H1 (cell line): ENCODE measurements around the gene THOC6. TPM values are rescaled to one million over a fixed set of nuclear protein-coding genes. Genes with fewer than 3 reads are reported as not detected.

Experiments used
- CTCF ChIA-PET: fragments of 300-600 bp; sonication (Branson Sonifier 250); formaldehyde crosslinking; loops from one replicate; lab custom pipeline; 2021; ENCODE audit not compliant: partially characterized antibody; lab: Charles Lee
- POLR2A ChIA-PET: fragments of 300-600 bp; sonication (Branson Sonifier 250); formaldehyde crosslinking; loops from one replicate; lab custom pipeline; 2021; ENCODE audit warnings: inconsistent platforms; ENCODE audit not compliant: partially characterized antibody; lab: Charles Lee
- DNase-seq, 2 experiments: peaks; one replicate each; pipeline versions ENCODE4 v3.0.0 to v3.0.0-alpha.2; 2010 to 2022; ENCODE audit warnings: low spot score in 2 of 2, low read depth in 1 of 2, mixed read lengths in 1 of 2
- FAIRE-seq: peaks from 2 replicates; lab custom pipeline; 2011; peaks lifted over from hg19 to GRCh38; lab: Jason Lieb, UNC
- H2AFZ ChIP-seq: 2 replicates; pipeline ENCODE4 v1.8.1; 2012; ENCODE audit warnings: low read length, inconsistent platforms
- H2AK5ac ChIP-seq: 2 replicates; pipeline ENCODE4 v1.6.1; 2013; ENCODE audit warnings: low read depth, low read length
- H2BK120ac ChIP-seq: replicated peaks from 2 replicates; pipeline ENCODE3; 2013; ENCODE audit warnings: low read depth, low read length, inconsistent platforms
- H2BK12ac ChIP-seq: 2 replicates; pipeline ENCODE4 v1.6.1; 2013; ENCODE audit warnings: low read depth, low read length
- H2BK15ac ChIP-seq: 2 replicates; pipeline ENCODE4 v1.6.1; 2013; ENCODE audit warnings: low read length
- H2BK20ac ChIP-seq: 2 replicates; pipeline ENCODE4 v1.6.1; 2013; ENCODE audit warnings: low read length
- H2BK5ac ChIP-seq: 2 replicates; pipeline ENCODE4 v1.6.1; 2013; ENCODE audit warnings: low read depth, low read length
- H3K14ac ChIP-seq: 2 replicates; pipeline ENCODE4 v1.6.1; 2013; ENCODE audit warnings: inconsistent platforms; ENCODE audit not compliant: insufficient read length
- H3K18ac ChIP-seq: 2 replicates; pipeline ENCODE4 v1.6.1; 2013; ENCODE audit warnings: low read length; ENCODE audit errors: extremely low read depth
- H3K23ac ChIP-seq: 2 replicates; pipeline ENCODE4 v1.6.1; 2013; ENCODE audit warnings: inconsistent platforms; ENCODE audit not compliant: insufficient read length
- H3K23me2 ChIP-seq: 2 replicates; pipeline ENCODE4 v1.6.1; 2013; ENCODE audit warnings: low read depth, low read length
- H3K27ac ChIP-seq: 2 replicates; pipeline ENCODE4 v1.6.1; 2011; ENCODE audit warnings: low read depth, low read length, inconsistent platforms
- H3K27me3 ChIP-seq, 4 experiments: replicated peaks in 1 of 4; 1 replicate in 1 of 4; 2 replicates in 3 of 4; pipeline versions ENCODE4 v1.6.1 to v1.8.1; 2011 to 2013; ENCODE audit warnings: low read length in 3 of 4, mild to moderate bottlenecking in 3 of 4, inconsistent platforms in 2 of 4, mixed read lengths in 2 of 4, moderate library complexity in 1 of 4; ENCODE audit not compliant: control insufficient read depth in 3 of 4, insufficient read depth in 3 of 4; ENCODE audit errors: extremely low read depth in 1 of 4
- H3K36me3 ChIP-seq, 4 experiments: 2 replicates each; pipeline versions ENCODE4 v1.6.1 to v1.8.1; 2011 to 2013; ENCODE audit warnings: mild to moderate bottlenecking in 4 of 4, low read length in 3 of 4, moderate library complexity in 2 of 4, control low read depth in 1 of 4, inconsistent platforms in 1 of 4; ENCODE audit not compliant: insufficient read depth in 4 of 4, control insufficient read depth in 2 of 4
- H3K4ac ChIP-seq: replicated peaks from 2 replicates; pipeline ENCODE3; 2013; ENCODE audit warnings: low read length, low read depth, mixed read lengths, inconsistent platforms; ENCODE audit not compliant: insufficient read length
- H3K4me1 ChIP-seq, 4 experiments: replicated peaks in 1 of 4; 1 replicate in 1 of 4; 2 replicates in 3 of 4; pipeline versions ENCODE4 v1.6.1 to v1.8.1; 2011 to 2013; ENCODE audit warnings: low read length in 3 of 4, inconsistent platforms in 2 of 4, mixed read lengths in 1 of 4; ENCODE audit not compliant: insufficient read depth in 4 of 4, control insufficient read depth in 3 of 4
- H3K4me2 ChIP-seq, 2 experiments: 2 replicates each; pipeline versions ENCODE4 v1.6.1 to v1.8.1; 2011 to 2013; ENCODE audit warnings: low read depth in 2 of 2, low read length in 2 of 2, control low read depth in 1 of 2, inconsistent platforms in 1 of 2, mild to moderate bottlenecking in 1 of 2; ENCODE audit not compliant: insufficient read depth in 1 of 2
- H3K4me3 ChIP-seq, 4 experiments: fragments of 200-600, 300-600 bp in 1 of 4; sonication (generic), shearing (Covaris generic), sonication (Bioruptor Twin) in 1 of 4; 2 replicates each; pipeline versions ENCODE4 v1.5.1 to v1.8.1; 2011 to 2016; ENCODE audit warnings: low read length in 4 of 4, low read depth in 3 of 4, control low read depth in 2 of 4, inconsistent platforms in 2 of 4, mild to moderate bottlenecking in 2 of 4, mixed read lengths in 1 of 4, moderate library complexity in 1 of 4; ENCODE audit not compliant: insufficient read depth in 2 of 4; ENCODE audit errors: extremely low read depth in 1 of 4
- H3K56ac ChIP-seq: replicated peaks from 2 replicates; pipeline ENCODE3; 2013; ENCODE audit warnings: low read depth, mild to moderate bottlenecking, mixed read lengths, low read length, inconsistent platforms; ENCODE audit not compliant: insufficient read length
- H3K79me1 ChIP-seq: 2 replicates; pipeline ENCODE4 v1.6.1; 2013; ENCODE audit warnings: low read depth, low read length, control low read depth
- H3K79me2 ChIP-seq, 2 experiments: 2 replicates each; pipeline versions ENCODE4 v1.6.1 to v1.8.1; 2012 to 2013; ENCODE audit warnings: low read length in 2 of 2, mild to moderate bottlenecking in 2 of 2, inconsistent platforms in 1 of 2; ENCODE audit not compliant: insufficient read depth in 2 of 2, control insufficient read depth in 1 of 2
- H3K9ac ChIP-seq, 4 experiments: replicated peaks in 1 of 4; 1 replicate in 1 of 4; 2 replicates in 3 of 4; pipeline versions ENCODE4 v1.6.1 to v1.8.1; 2011 to 2013; ENCODE audit warnings: low read depth in 3 of 4, low read length in 3 of 4, control low read depth in 2 of 4, mild to moderate bottlenecking in 2 of 4, moderate library complexity in 2 of 4, inconsistent platforms in 1 of 4; ENCODE audit errors: extremely low read depth in 1 of 4
- H3K9me3 ChIP-seq, 2 experiments: 2 replicates each; pipeline versions ENCODE4 v1.6.1 to v1.8.1; 2012 to 2013; ENCODE audit warnings: mild to moderate bottlenecking in 2 of 2, moderate library complexity in 2 of 2, control low read depth in 1 of 2, inconsistent platforms in 1 of 2, low read depth in 1 of 2, low read length in 1 of 2, mixed read lengths in 1 of 2; ENCODE audit not compliant: insufficient read depth in 2 of 2
- H4K20me1 ChIP-seq, 2 experiments: replicated peaks in 1 of 2; 2 replicates each; pipeline versions ENCODE3 to v1.8.1; 2011 to 2013; ENCODE audit warnings: inconsistent platforms in 2 of 2, low read length in 2 of 2, mild to moderate bottlenecking in 1 of 2; ENCODE audit not compliant: insufficient read depth in 2 of 2, control insufficient read depth in 1 of 2
- H4K5ac ChIP-seq: 2 replicates; pipeline ENCODE4 v1.6.1; 2013; ENCODE audit warnings: low read length, low read depth, mixed read lengths, inconsistent platforms; ENCODE audit not compliant: insufficient read length
- H4K8ac ChIP-seq: 2 replicates; pipeline ENCODE4 v1.8.0; 2013; ENCODE audit warnings: mild to moderate bottlenecking, moderate library complexity, low read length, inconsistent platforms; ENCODE audit not compliant: insufficient read depth; ENCODE audit errors: extremely low read depth
- H4K91ac ChIP-seq: replicated peaks from 2 replicates; pipeline ENCODE3; 2013; ENCODE audit warnings: low read length, mixed read lengths, inconsistent platforms; ENCODE audit not compliant: insufficient read length
- MAFK ChIP-seq: IDR thresholded peaks from 2 replicates; pipeline ENCODE4 v1.6.1; 2012; ENCODE audit warnings: low read depth, mild to moderate bottlenecking, improper control_type of control experiment, low read length
- POLR2A ChIP-seq, 2 experiments: IDR thresholded peaks; 1 replicate in 1 of 2; 2 replicates in 1 of 2; pipeline ENCODE4 v1.6.1; 2011; ENCODE audit warnings: low read depth in 2 of 2, low read length in 2 of 2, mild to moderate bottlenecking in 2 of 2; ENCODE audit errors: control extremely low read depth in 1 of 2
- WGBS, 2 experiments: shearing (Covaris generic) in 1 of 2; methylation state at CpG; one replicate each; pipeline versions ENCODE4 v1.1.6 to v1.1.7; 2013 to 2015; ENCODE audit warnings: low lambda C conversion rate in 2 of 2, mixed read lengths in 2 of 2, inconsistent platforms in 1 of 2, low coverage in 1 of 2, missing lambda C conversion rate in 1 of 2; ENCODE audit not compliant: insufficient replicate concordance in 2 of 2, insufficient coverage in 1 of 2, insufficient read length in 1 of 2; ENCODE audit errors: extremely low coverage in 1 of 2, missing lambda C conversion rate in 1 of 2; 5-methylcytosine and 5-hydroxymethylcytosine counted together
- polyA plus RNA-seq, 7 experiments: library from polyadenylated mRNA; depleted of rRNA in 3 of 7; stranded (reverse) in 5 of 7; unstranded in 2 of 7; fragments of >200 nt in 5 of 7; fragments of 200-250 nt in 2 of 7; gene quantifications; 1 replicate in 5 of 7; 2 replicates in 1 of 7; 4 replicates in 1 of 7; pipeline versions ENCODE4 v1.2.1 to v1.2.3, GENCODE V29; 2011 to 2013; ENCODE audit warnings: missing spikeins in 2 of 7, mixed read lengths in 2 of 7
- total RNA-seq: library from RNA; stranded (reverse); fragmentation: NEBNext Ultra II Directional; extraction: Animal tissue kit (Norgen Biotek cat#: 25700); gene quantifications from 2 replicates; pipeline ENCODE4 v1.2.1, GENCODE V29; 2021
- TF ChIP-seq, protein P1 (sequence below), 3 experiments: IDR thresholded peaks; 1 replicate in 2 of 3; 2 replicates in 1 of 3; pipeline versions ENCODE4 v1.5.1 to v1.6.1; 2011; ENCODE audit warnings: low read length in 3 of 3, mild to moderate bottlenecking in 3 of 3, inconsistent platforms in 2 of 3, low read depth in 1 of 3, moderate library complexity in 1 of 3; ENCODE audit not compliant: insufficient read depth in 1 of 3; ENCODE audit errors: control extremely low read depth in 1 of 3

THOC6 gene
- total and polyA plus RNA-seq, 2 of the 8 experiments (the other 6 are each of a cell fraction or from before 2014, with no cell fraction given): 78.5 to 111 TPM

- Histone ChIP-seq H3K27me3 (no peaks in the 10 kb centered on the region), H2BK12ac (no peak overlapping the region), H3K4me3 (no peak overlapping the region), H3K56ac (no peak overlapping the region), H3K9ac (no peak overlapping the region; a peak in 1 of 7 replicates), H2BK5ac (no peak overlapping the region), H3K9me3 (no peaks in the 10 kb centered on the region), H3K4me2 (no peak overlapping the region), H3K18ac (no peak overlapping the region), H3K4ac (no peak overlapping the region), H3K79me2 (no peaks in the 10 kb centered on the region), H2BK15ac (no peak overlapping the region), H3K36me3 (no peaks in the 10 kb centered on the region), H3K79me1 (no peaks in the 10 kb centered on the region), H2AFZ (no peak overlapping the region), H4K91ac (no peak overlapping the region), H4K5ac (no peak overlapping the region), H4K8ac (no peak overlapping the region), H2BK120ac (no peak overlapping the region), H3K27ac (no peak overlapping the region), H3K4me1 (peaks cover 0 to 26% (median 10%) of the 10 kb centered on the region in 4 experiments; a peak in 6 of 7 replicates), H3K14ac (no peak overlapping the region), H4K20me1 (peaks cover 0 to 2% of the 10 kb centered on the region in 2 experiments), H3K23me2 (peaks cover 2% of the 10 kb centered on the region), H3K23ac (no peak overlapping the region), H2BK20ac (no peak overlapping the region), H2AK5ac (no peak overlapping the region)
- CTCF ChIA-PET: interaction anchor here (0.9 to 17.3 kb wide), 6 partner anchors 10 to 36 kb away, joined by 3 to 639 read pairs (median 8); partner anchors contain the start of genes BICDL2, CLDN6, HCFC1R1 and KREMEN2
- DNase-seq: no peak
- POLR2A ChIA-PET: interaction anchor here (1.0 to 35.7 kb wide), 7 partner anchors 10 to 98 kb away, joined by 3 to 1808 read pairs (median 11); partner anchors contain the start of genes BICDL2, CLDN6, CLDN9 and HCFC1R1
- WGBS, 2 experiments: 91% methylated on average over 5 of the region's 6 CpGs; no CpG with 5 or more reads in 1 of the 2 experiments
- FAIRE-seq: no peak
- TF ChIP-seq POLR2A (IDR thresholded peaks at IDR 0.05; ENCODE audit: control extremely low read depth in 1 of 2, low read depth in 2 of 2, low read length in 2 of 2) (no peak), MAFK (no peak)
- TF ChIP-seq, protein P1, sequence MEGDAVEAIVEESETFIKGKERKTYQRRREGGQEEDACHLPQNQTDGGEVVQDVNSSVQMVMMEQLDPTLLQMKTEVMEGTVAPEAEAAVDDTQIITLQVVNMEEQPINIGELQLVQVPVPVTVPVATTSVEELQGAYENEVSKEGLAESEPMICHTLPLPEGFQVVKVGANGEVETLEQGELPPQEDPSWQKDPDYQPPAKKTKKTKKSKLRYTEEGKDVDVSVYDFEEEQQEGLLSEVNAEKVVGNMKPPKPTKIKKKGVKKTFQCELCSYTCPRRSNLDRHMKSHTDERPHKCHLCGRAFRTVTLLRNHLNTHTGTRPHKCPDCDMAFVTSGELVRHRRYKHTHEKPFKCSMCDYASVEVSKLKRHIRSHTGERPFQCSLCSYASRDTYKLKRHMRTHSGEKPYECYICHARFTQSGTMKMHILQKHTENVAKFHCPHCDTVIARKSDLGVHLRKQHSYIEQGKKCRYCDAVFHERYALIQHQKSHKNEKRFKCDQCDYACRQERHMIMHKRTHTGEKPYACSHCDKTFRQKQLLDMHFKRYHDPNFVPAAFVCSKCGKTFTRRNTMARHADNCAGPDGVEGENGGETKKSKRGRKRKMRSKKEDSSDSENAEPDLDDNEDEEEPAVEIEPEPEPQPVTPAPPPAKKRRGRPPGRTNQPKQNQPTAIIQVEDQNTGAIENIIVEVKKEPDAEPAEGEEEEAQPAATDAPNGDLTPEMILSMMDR (IDR thresholded peaks at IDR 0.05; ENCODE audit: control extremely low read depth in 1 of 3, insufficient read depth in 1 of 3, low read depth in 1 of 3, low read length in 3 of 3): no peak
These were observed 23.9 kb upstream of the THOC6 start for GRCh38 chr16:2999929-3000328.
